Astrocyte (in vitro differentiated cells and primary cell): ENCODE data around the gene COA6. TPM values are rescaled to one million over a fixed set of nuclear protein-coding genes. Genes with fewer than 3 reads are reported as not detected.

Experiments used
- DNase-seq: peaks from one replicate; pipeline ENCODE4 v3.0.0-alpha.2; 2010; ENCODE audit warnings: low read depth
- FAIRE-seq: peaks from 2 replicates; lab custom pipeline; 2011; peaks lifted over from hg19 to GRCh38; lab: Jason Lieb, UNC
- H2AFZ ChIP-seq: 2 replicates; pipeline ENCODE4 v1.6.0; 2012; ENCODE audit warnings: low read depth, low read length, inconsistent platforms
- H3K27ac ChIP-seq: 2 replicates; pipeline ENCODE4 v1.5.1; 2011; ENCODE audit warnings: low read depth, low read length, inconsistent platforms
- H3K27me3 ChIP-seq: 2 replicates; pipeline ENCODE4 v1.6.0; 2011; ENCODE audit warnings: low read length, inconsistent platforms; ENCODE audit not compliant: insufficient read depth
- H3K36me3 ChIP-seq: 2 replicates; pipeline ENCODE4 v1.5.1; 2011; ENCODE audit warnings: low read length, inconsistent platforms; ENCODE audit not compliant: insufficient read depth
- H3K4me1 ChIP-seq: 2 replicates; pipeline ENCODE4 v1.5.1; 2011; ENCODE audit warnings: low read length, inconsistent platforms; ENCODE audit not compliant: insufficient read depth
- H3K4me2 ChIP-seq: 2 replicates; pipeline ENCODE4 v1.6.0; 2012; ENCODE audit warnings: low read length, inconsistent platforms
- H3K4me3 ChIP-seq: 2 replicates; pipeline ENCODE4 v1.5.1; 2011; ENCODE audit warnings: low read depth, mild to moderate bottlenecking, low read length, inconsistent platforms; ENCODE audit not compliant: insufficient read depth
- H3K79me2 ChIP-seq: 2 replicates; pipeline ENCODE4 v1.6.0; 2012; ENCODE audit warnings: mild to moderate bottlenecking, low read length, inconsistent platforms; ENCODE audit not compliant: insufficient read depth
- H3K9ac ChIP-seq: 2 replicates; pipeline ENCODE4 v1.6.0; 2012; ENCODE audit warnings: mild to moderate bottlenecking, low read length, inconsistent platforms
- H3K9me3 ChIP-seq: 2 replicates; pipeline ENCODE4 v1.5.1; 2012; ENCODE audit warnings: low read depth, mild to moderate bottlenecking, low read length, inconsistent platforms; ENCODE audit not compliant: insufficient read depth
- H4K20me1 ChIP-seq: 2 replicates; pipeline ENCODE4 v1.6.0; 2012; ENCODE audit warnings: low read length, inconsistent platforms; ENCODE audit not compliant: insufficient read depth
- H3K27ac Mint-ChIP-seq: one replicate; pipeline ENCODE4 v1.8.0; 2021; ENCODE audit warnings: mild to moderate bottlenecking, mixed read lengths; ENCODE audit not compliant: unreplicated experiment
- H3K27me3 Mint-ChIP-seq: one replicate; pipeline ENCODE4 v1.8.0; 2021; ENCODE audit warnings: low read depth, mixed read lengths; ENCODE audit not compliant: unreplicated experiment
- H3K36me3 Mint-ChIP-seq: one replicate; pipeline ENCODE4 v1.8.0; 2021; ENCODE audit warnings: low read depth, mixed read lengths; ENCODE audit not compliant: unreplicated experiment
- H3K4me1 Mint-ChIP-seq: one replicate; pipeline ENCODE4 v1.8.0; 2021; ENCODE audit warnings: low read depth, mixed read lengths; ENCODE audit not compliant: unreplicated experiment
- H3K4me3 Mint-ChIP-seq: one replicate; pipeline ENCODE4 v1.8.0; 2021; ENCODE audit warnings: mild to moderate bottlenecking, moderate library complexity, mixed read lengths; ENCODE audit not compliant: unreplicated experiment
- H3K9me3 Mint-ChIP-seq: one replicate; pipeline ENCODE4 v1.8.0; 2021; ENCODE audit warnings: mild to moderate bottlenecking, mixed read lengths; ENCODE audit not compliant: unreplicated experiment
- EZH2 ChIP-seq: IDR thresholded peaks from 2 replicates; pipeline ENCODE4 v1.6.1; 2012; ENCODE audit warnings: mild to moderate bottlenecking, low read length, inconsistent platforms; ENCODE audit not compliant: insufficient read depth
- total RNA-seq: library from RNA; stranded (reverse); gene quantifications from 2 replicates; pipeline ENCODE4 v1.2.1, GENCODE V29; 2021
- TF ChIP-seq, protein P1 (sequence below): IDR thresholded peaks from 2 replicates; pipeline ENCODE4 v1.5.1; 2011; ENCODE audit warnings: low read depth, mild to moderate bottlenecking, inconsistent platforms, low read length, moderate library complexity; ENCODE audit not compliant: insufficient read depth

COA6 gene
- total RNA-seq, 1 donor from 2014 or later, result 22.0 TPM

DNA sequence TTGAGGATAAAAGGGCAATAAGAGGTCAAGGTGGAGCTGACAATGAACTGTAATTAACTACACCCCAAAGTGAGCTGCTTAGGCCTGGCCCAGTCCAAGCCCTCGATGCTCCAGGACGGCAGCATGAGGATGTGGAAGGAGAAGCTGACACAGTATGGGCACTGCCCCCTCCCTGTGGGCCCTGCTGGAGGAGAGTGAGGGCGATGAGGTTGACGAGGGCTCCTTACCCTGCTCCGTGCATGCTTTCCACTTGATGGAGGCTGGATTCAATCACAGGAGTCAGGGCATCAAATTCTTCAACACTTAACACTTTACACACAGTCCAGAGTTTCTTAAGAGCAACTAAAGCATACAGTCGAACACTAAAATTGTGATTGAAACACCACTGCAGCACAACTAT, 32.4 kb downstream of the COA6 start:
- no peaks in the 10 kb centered on the region for H3K9me3 Mint-ChIP-seq
- H3K27ac ChIP-seq, result no peak overlapping the region
- no peak overlapping the region for H3K4me3 Mint-ChIP-seq

DNA sequence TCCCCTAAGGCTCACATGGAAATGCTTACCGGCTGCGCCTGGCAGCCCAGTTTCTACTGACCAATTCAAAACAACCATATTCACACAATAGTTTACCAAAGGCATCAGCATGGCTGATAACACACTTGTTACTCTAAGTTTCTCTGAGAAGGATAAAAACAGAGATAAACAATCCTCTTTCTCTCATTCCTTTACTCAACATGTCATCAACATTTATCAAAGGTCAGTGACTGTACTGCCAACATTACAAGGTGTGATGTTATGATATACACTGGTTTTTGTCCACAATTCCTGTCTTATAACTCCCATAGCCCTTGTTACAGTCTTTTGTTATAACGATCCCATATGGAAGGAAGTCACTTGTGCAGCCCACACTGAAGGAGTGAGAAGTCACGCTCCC, 33.6 kb downstream of the COA6 start:
- no peak overlapping the region for H3K4me3 ChIP-seq
- H3K79me2 ChIP-seq, result no peaks in the 10 kb centered on the region
- FAIRE-seq (no peak), DNase-seq (no peak)
- H3K27me3 Mint-ChIP-seq, result no peaks in the 10 kb centered on the region
- H3K9me3 Mint-ChIP-seq, result no peaks in the 10 kb centered on the region
- H3K4me1 ChIP-seq, result no peaks in the 10 kb centered on the region
- no peak overlapping the region for H2AFZ ChIP-seq
- TF ChIP-seq EZH2, result no peak
- TF ChIP-seq, protein P1, sequence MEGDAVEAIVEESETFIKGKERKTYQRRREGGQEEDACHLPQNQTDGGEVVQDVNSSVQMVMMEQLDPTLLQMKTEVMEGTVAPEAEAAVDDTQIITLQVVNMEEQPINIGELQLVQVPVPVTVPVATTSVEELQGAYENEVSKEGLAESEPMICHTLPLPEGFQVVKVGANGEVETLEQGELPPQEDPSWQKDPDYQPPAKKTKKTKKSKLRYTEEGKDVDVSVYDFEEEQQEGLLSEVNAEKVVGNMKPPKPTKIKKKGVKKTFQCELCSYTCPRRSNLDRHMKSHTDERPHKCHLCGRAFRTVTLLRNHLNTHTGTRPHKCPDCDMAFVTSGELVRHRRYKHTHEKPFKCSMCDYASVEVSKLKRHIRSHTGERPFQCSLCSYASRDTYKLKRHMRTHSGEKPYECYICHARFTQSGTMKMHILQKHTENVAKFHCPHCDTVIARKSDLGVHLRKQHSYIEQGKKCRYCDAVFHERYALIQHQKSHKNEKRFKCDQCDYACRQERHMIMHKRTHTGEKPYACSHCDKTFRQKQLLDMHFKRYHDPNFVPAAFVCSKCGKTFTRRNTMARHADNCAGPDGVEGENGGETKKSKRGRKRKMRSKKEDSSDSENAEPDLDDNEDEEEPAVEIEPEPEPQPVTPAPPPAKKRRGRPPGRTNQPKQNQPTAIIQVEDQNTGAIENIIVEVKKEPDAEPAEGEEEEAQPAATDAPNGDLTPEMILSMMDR, result no peak
- H3K9me3 ChIP-seq, result no peaks in the 10 kb centered on the region
- no peak overlapping the region for H3K4me2 ChIP-seq
- H3K36me3 Mint-ChIP-seq, result no peaks in the 10 kb centered on the region
- H3K27me3 ChIP-seq, result no peaks in the 10 kb centered on the region
- H3K4me1 Mint-ChIP-seq, result no peaks in the 10 kb centered on the region
- H3K4me3 Mint-ChIP-seq, result no peak overlapping the region
- no peak overlapping the region for H3K27ac Mint-ChIP-seq
- H3K36me3 ChIP-seq, result no peaks in the 10 kb centered on the region
- no peak overlapping the region for H3K27ac ChIP-seq
- H4K20me1 ChIP-seq, result no peaks in the 10 kb centered on the region
- no peak overlapping the region for H3K9ac ChIP-seq

More for the DNA sequence above, 32.4 kb downstream of the COA6 start:
- no peaks in the 10 kb centered on the region for H3K27me3 ChIP-seq
- H3K4me2 ChIP-seq, result no peak overlapping the region
- Mint-ChIP-seq H3K27ac (no peak overlapping the region), H3K4me1 (peaks cover 6% of the 10 kb centered on the region), H3K27me3 (no peaks in the 10 kb centered on the region), H3K36me3 (no peaks in the 10 kb centered on the region)
- H3K9ac ChIP-seq, result no peak overlapping the region
- no peaks in the 10 kb centered on the region for H3K9me3 ChIP-seq
- no peak overlapping the region for H3K4me3 ChIP-seq
- no peaks in the 10 kb centered on the region for H4K20me1 ChIP-seq
- TF ChIP-seq, protein P1, result no peak
- TF ChIP-seq EZH2, result no peak
- H3K4me1 ChIP-seq, result no peaks in the 10 kb centered on the region
- no peak for DNase-seq
- no peak overlapping the region for H2AFZ ChIP-seq
- FAIRE-seq, result no peak
- H3K36me3 ChIP-seq, result no peaks in the 10 kb centered on the region
- H3K79me2 ChIP-seq, result no peaks in the 10 kb centered on the region

DNA sequence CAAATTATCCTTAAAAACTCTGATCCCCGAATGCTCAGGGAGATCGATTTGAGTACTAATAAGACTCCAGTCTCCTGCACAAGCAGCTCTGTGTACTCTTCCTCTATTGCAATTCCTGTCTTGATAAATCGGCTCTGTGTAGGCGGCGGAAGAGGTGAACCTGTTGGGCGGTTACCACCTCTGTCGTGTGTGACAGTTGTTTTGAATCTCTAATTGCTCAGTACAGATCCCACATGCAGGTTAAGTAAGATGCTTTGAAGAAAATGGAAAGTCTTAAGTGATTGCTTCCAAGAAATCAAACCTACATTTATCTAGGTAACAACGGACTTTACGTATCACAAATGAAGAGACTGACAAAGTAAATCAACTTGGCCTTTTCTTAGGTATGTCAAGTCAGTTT, 35.5 kb downstream of the COA6 start:
- H4K20me1 ChIP-seq, result no peaks in the 10 kb centered on the region
- Mint-ChIP-seq H3K9me3 (no peaks in the 10 kb centered on the region), H3K27ac (no peak overlapping the region), H3K36me3 (peaks cover 4% of the 10 kb centered on the region), H3K4me3 (no peak overlapping the region), H3K4me1 (no peaks in the 10 kb centered on the region), H3K27me3 (no peaks in the 10 kb centered on the region)
- H3K27ac ChIP-seq, result no peak overlapping the region
- no peaks in the 10 kb centered on the region for H3K79me2 ChIP-seq
- no peak overlapping the region for H3K4me3 ChIP-seq
- FAIRE-seq, result no peak
- H3K4me1 ChIP-seq, result no peaks in the 10 kb centered on the region
- H3K36me3 ChIP-seq, result peaks cover 3% of the 10 kb centered on the region
- H3K27me3 ChIP-seq, result no peaks in the 10 kb centered on the region
- H2AFZ ChIP-seq, result no peak overlapping the region
- H3K9ac ChIP-seq, result no peak overlapping the region
- no peak for TF ChIP-seq EZH2
- TF ChIP-seq, protein P1, result no peak
- H3K9me3 ChIP-seq, result no peaks in the 10 kb centered on the region
- no peak for DNase-seq
- H3K4me2 ChIP-seq, result no peak overlapping the region
